CD4-positive, alpha-beta T cell treated with Interleukin-6 at 100 ng/mL for 8 hours (primary cell): ENCODE results near the gene MEFV.
"Not testable (repeated sequence)": the region's sequence is repeated elsewhere in the genome, so short reads cannot be mapped to it uniquely, and the experiment has no call there.

Experiments used
- DNase-seq: peaks from one replicate; pipeline ENCODE4 v3.0.0-alpha.2; 2020; ENCODE audit warnings: mixed read lengths, low spot score

The MEFV gene

DNA sequence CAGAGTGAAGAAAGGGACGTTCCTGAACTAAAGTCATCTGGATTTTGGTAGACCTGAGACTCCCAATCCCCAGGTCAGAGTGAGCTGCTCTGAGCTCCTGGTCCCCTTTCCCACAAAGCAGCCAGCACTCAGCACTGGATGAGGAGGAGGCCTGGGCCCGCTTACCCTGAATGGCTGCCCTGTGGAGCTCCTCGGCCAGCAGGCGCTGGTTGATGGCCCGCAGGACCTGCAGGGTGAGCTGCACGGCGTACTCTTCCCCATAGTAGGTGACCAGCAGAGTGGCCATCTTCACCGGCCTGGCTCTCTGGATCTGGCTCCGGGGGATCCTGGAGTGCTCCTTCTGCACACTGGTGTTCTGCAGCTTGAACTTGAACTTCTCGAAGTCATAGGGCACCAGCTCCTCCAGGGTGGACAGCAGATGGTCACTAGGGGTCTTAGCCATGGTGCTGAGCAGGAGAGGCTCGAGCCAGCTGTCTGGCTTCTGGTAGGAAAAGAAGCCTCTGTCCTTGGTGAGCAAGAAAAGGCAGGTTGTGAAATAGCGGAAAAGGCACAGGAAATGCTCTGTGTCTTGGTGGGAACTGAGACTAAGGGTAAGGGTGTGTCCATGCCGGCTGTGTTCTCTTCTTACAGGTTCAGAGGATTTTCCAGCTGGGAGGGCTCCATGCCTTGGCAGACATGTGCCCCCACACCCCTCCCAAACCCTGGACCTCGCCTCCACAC lies at the start of gene MEFV:
MEFV (minus strand) TSS at position 488 of the 720 bp plus-strand sequence; CDS start at position 442, 46 bp downstream.
- no peak for DNase-seq

- no peak for DNase-seq
Observed at GRCh38 chr16:3306078-3306477, 49.6 kb upstream of the MEFV start.

- DNase-seq: peak; percentile 81
Observed at GRCh38 chr16:3305109-3306068, 49.0 kb upstream of the MEFV start, which contains the start of the genes TIGD7 and ZNF75A. TSS of gene TIGD7 (minus strand) at chr16:3305430. CDS start at chr16:3300614, 4,816 bp downstream. TSS of gene ZNF75A (plus strand) at chr16:3305497. CDS start at chr16:3308429, 2,932 bp downstream.

GRCh38 chr16:3304370-3304769 lies 47.9 kb upstream of the MEFV start:
- DNase-seq: no peak

DNA sequence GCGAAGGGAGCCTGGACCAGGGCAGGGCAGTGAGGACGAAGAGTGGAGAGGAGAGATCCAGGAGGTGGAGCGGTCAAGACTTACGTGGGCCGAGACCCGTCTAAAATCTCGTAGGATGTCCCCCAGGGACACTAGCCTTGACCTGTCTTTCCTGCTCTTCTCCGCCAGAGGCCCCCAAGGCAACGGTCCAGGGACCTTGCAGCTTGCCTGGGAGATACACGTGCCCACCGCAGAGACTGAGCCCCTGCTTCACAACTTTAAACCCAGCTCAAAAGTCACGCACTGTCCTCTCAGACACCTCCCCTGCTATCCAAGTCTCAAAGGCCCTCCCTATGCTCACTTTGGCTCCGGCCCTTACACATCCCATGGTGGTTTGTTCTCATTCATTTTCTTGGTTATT lies 39.4 kb upstream of the MEFV start:
- no peak for DNase-seq

DNA sequence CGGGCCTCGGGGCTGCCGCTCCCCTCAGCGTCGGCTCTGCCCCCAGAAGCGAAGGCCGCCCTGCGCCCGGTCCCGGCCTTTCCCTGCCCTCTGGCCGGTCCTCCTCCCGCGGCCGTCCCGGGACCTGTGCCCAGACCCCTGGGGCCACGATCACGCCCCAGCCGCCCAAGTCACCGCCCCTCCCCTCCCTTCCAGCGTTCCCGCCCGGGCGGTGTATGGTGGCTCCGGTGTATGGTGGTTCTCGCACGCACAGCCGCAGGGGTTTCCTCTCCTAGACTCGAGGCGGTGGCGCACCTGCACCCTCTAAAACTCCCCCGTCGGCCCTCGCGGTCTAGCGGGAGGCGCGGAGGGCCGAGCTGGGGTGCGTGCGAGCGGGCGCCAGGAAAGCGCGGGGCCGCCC lies 38.8 kb upstream of the MEFV start:
- no peak for DNase-seq

DNA sequence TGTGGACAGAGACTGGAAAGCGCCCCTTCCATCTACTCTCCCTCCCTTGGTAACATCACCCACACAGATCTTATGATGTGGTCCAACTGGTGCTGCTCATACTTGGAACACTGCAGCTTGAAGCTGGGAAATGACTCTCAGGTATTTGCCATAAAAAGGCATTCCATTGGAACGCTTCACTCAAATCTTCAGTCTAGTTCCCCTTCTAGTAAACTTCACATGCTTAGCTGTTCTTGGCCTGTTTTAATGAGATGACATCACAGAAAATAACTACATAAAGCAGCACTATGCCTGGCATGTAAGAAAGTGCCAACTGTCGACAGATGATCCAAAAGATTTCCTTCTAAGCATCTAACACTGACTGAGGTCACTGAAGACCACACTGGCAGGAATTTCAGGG lies 36.2 kb upstream of the MEFV start:
- no peak for DNase-seq

GRCh38 chr16:3289998-3290673 lies 33.7 kb upstream of the MEFV start:
- no peak for DNase-seq

GRCh38 chr16:3285131-3285530 lies 28.7 kb upstream of the MEFV start:
- no peak for DNase-seq

GRCh38 chr16:3283543-3284447 lies 27.4 kb upstream of the MEFV start:
- DNase-seq: no peak

GRCh38 chr16:3282730-3283542 lies 26.5 kb upstream of the MEFV start, which contains the start of gene ZNF263:
TSS of gene ZNF263 (plus strand) at chr16:3283491. CDS start at chr16:3283819, 328 bp downstream.
- DNase-seq: peak; percentile 95

GRCh38 chr16:3282103-3282729 lies 25.8 kb upstream of the MEFV start:
- no peak for DNase-seq

DNA sequence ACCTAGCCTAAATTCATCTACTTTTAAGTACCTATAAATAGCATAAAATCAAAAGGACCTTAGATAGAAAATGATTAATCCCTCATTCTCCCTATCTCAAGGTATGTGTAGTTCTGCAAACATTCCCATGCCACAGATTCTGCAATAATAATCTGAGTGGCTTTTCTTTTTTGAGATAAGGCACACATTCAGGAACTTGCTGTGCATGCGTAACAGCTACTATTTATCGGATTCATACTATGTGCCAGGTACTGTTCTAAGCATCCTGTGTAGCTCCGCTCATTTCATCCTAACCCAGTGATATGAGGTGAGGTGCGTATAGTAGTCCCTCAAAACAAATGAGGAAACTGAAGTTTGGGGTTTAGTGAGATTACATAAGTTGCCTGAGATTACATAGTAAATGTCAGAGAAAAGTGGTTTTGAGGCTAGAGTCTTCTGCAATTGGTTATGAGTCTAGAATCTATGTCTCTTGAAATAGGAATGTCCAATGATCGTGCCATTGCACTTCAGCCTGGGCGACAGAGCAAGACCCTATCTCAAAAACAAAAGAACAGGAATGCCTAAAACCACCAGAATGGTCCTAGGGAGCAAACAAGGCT lies 24.9 kb upstream of the MEFV start:
- DNase-seq: no peak

DNA sequence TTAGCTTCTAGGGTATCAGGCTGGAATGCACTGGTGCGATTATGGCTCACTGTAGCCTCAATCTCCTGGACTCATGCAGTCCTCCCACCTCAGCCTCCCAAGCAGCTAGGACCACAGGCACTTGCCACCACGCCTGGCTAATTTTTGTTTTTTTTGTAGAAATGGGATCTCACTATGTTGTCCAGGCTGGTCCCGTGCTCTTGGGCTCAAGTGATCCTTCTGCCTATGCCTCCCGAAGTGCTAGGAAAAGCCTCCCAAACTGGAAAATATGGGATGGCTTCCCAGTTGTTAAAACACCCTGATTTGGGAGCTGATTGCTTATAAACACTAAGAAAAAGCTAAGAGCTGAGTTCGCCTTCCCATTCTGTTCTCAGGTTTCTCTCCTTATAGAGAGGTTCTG lies 20.2 kb upstream of the MEFV start:
- DNase-seq: no peak

- DNase-seq: no peak
Observed at GRCh38 chr16:3274947-3275346, 18.5 kb upstream of the MEFV start.

GRCh38 chr16:3274490-3274889 lies 18.1 kb upstream of the MEFV start:
- no peak for DNase-seq

- DNase-seq: not testable (repeated sequence)
Observed at GRCh38 chr16:3271281-3271680, 14.8 kb upstream of the MEFV start.

- not testable (repeated sequence) for DNase-seq
Observed at GRCh38 chr16:3270718-3271117, 14.3 kb upstream of the MEFV start.

- no peak for DNase-seq
Observed at GRCh38 chr16:3268294-3268693, 11.9 kb upstream of the MEFV start.
